Hematopoietic multipotent progenitor cell treated with erythropoietin and hydrocortisone succinate and interleukin-3 and kit ligand, for 17 days (in vitro differentiated cells): ENCODE results near the gene TAF11L14.

Experiments used
- DNase-seq: peaks from one replicate; pipeline ENCODE4 v3.0.0-alpha.2; 2015; ENCODE audit warnings: low spot score

The TAF11L14 gene

DNA sequence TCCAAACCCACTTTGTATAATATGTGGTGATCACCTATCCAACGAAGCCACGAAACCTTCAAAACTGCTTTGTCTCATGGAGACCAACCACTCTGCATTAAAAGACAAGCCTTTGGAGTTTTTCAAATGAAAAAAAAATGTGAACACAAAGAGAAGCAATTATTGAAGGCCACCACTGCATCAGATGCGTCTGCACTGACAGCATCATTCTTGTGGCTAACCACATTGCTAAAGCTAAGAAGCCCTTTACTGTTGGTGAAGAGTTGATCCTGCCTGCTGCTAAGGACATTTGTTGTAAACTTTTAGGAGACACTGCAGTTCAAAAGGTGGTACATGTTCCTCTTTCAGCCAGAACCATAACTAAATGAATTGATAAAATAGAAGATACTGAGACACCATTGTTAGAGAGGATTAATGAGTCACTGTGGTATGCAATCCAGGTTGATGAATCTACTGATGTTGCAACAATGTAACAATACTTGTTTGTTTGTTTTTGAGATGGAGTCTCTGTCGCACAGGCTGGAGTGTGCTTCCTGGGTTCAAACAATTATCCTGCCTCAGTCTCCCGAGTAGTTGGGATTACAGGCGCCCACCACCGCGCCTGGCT lies 45.4 kb downstream of the TAF11L14 start:
- no peak for DNase-seq

DNA sequence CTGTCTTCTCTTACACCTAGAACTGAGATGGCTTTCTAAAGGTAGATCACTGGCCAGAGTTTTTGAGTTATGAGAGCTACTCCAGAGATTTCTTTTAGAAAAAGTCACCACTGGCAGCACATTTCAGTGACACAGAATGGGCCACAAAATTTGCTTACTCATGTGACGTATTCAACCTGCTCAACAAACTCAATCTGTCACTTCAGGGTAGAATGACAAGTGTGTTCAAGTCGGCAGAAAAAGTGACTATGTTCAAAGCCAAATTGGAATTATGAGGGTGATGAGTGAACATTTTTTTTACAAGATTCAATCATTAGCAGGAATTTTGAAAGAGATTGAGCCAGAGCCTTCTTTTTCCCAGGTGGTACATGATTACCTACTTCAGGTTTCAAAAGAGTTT lies 46.5 kb downstream of the TAF11L14 start:
- DNase-seq = no peak
